CD14-positive monocyte (primary cell): ENCODE results near the gene ATF6. TPM values are rescaled to one million over a fixed set of nuclear protein-coding genes. Genes with fewer than 3 reads are reported as not detected.

Experiments
- DNase-seq, 3 donors: peaks; one replicate each; pipeline ENCODE4 v3.0.0-alpha.2; 2011 to 2022
- H2AFZ ChIP-seq: 2 replicates; pipeline ENCODE4 v1.6.0; 2012; ENCODE audit warnings: mild to moderate bottlenecking, low read depth, low read length, inconsistent platforms; ENCODE audit not compliant: insufficient read depth, poor library complexity, severe bottlenecking
- H3K27ac ChIP-seq, 2 donors: 1 replicate in 1 of 2; 2 replicates in 1 of 2; pipeline ENCODE4 v1.5.1; 2012 to 2013; ENCODE audit warnings: low read length in 2 of 2, control low read depth in 1 of 2, inconsistent platforms in 1 of 2, low read depth in 1 of 2, mild to moderate bottlenecking in 1 of 2
- H3K27me3 ChIP-seq, 2 donors: one replicate each; pipeline versions ENCODE4 v1.6.0 to v1.6.1; 2011 to 2013; ENCODE audit warnings: low read length in 2 of 2; ENCODE audit not compliant: control insufficient read depth in 2 of 2, insufficient read depth in 2 of 2
- H3K36me3 ChIP-seq, 2 donors: replicated peaks in 1 of 2; 1 replicate in 1 of 2; 2 replicates in 1 of 2; pipeline versions ENCODE4 v1.5.1 to v1.6.1; 2012 to 2013; ENCODE audit warnings: low read length in 2 of 2, control low read depth in 1 of 2, inconsistent platforms in 1 of 2, mild to moderate bottlenecking in 1 of 2; ENCODE audit not compliant: insufficient read depth in 2 of 2, control insufficient read depth in 1 of 2
- H3K4me1 ChIP-seq, 2 donors: 1 replicate in 1 of 2; 2 replicates in 1 of 2; pipeline versions ENCODE4 v1.5.1 to v1.6.1; 2012 to 2013; ENCODE audit warnings: low read length in 2 of 2, control low read depth in 1 of 2, inconsistent platforms in 1 of 2, mild to moderate bottlenecking in 1 of 2, moderate library complexity in 1 of 2; ENCODE audit not compliant: insufficient read depth in 2 of 2, control insufficient read depth in 1 of 2
- H3K4me2 ChIP-seq: replicated peaks from 2 replicates; pipeline ENCODE3; 2012; ENCODE audit warnings: low read length, moderate library complexity, mild to moderate bottlenecking; ENCODE audit not compliant: poor library complexity, severe bottlenecking; ENCODE audit errors: extremely low read depth
- H3K4me3 ChIP-seq, 3 experiments: fragments of 200-600 bp in 1 of 3; sonication (generic) in 1 of 3; replicated peaks in 1 of 3; 1 replicate in 2 of 3; 2 replicates in 1 of 3; pipeline ENCODE4 v1.5.1; 2011 to 2013; ENCODE audit warnings: low read length in 3 of 3, mild to moderate bottlenecking in 3 of 3, control low read depth in 2 of 3, low read depth in 2 of 3, inconsistent platforms in 1 of 3, moderate library complexity in 1 of 3
- H3K79me2 ChIP-seq: 2 replicates; pipeline ENCODE4 v1.6.0; 2012; ENCODE audit warnings: mild to moderate bottlenecking, control low read depth, inconsistent platforms, low read length, moderate library complexity; ENCODE audit not compliant: insufficient read depth
- H3K9ac ChIP-seq: 2 replicates; pipeline ENCODE4 v1.6.0; 2017; ENCODE audit warnings: low read length, mild to moderate bottlenecking; ENCODE audit not compliant: insufficient read depth, poor library complexity, severe bottlenecking
- H3K9me3 ChIP-seq, 2 donors: replicated peaks in 1 of 2; 1 replicate in 1 of 2; 2 replicates in 1 of 2; pipeline versions ENCODE4 v1.5.1 to v1.6.1; 2012 to 2013; ENCODE audit warnings: low read length in 2 of 2, control low read depth in 1 of 2; ENCODE audit not compliant: control insufficient read depth in 1 of 2, insufficient read depth in 1 of 2
- H4K20me1 ChIP-seq: 2 replicates; pipeline ENCODE4 v1.6.0; 2012; ENCODE audit warnings: mild to moderate bottlenecking, low read length, control low read depth, moderate library complexity; ENCODE audit not compliant: insufficient read depth
- H3K27ac Mint-ChIP-seq, 7 donors: one replicate each; pipeline ENCODE4 v1.8.0; 2020; ENCODE audit warnings: mild to moderate bottlenecking in 7 of 7, mixed read lengths in 7 of 7, moderate library complexity in 6 of 7, inconsistent platforms in 2 of 7
- H3K27me3 Mint-ChIP-seq, 3 donors: one replicate each; pipeline ENCODE4 v1.8.0; 2021 to 2022; ENCODE audit warnings: low read depth in 3 of 3, mild to moderate bottlenecking in 3 of 3, mixed read lengths in 3 of 3, moderate library complexity in 3 of 3, inconsistent platforms in 1 of 3
- H3K36me3 Mint-ChIP-seq, 2 donors: one replicate each; pipeline ENCODE4 v1.8.0; 2020; ENCODE audit warnings: mixed read lengths in 2 of 2, inconsistent platforms in 1 of 2, mild to moderate bottlenecking in 1 of 2
- H3K4me1 Mint-ChIP-seq: one replicate; pipeline ENCODE4 v1.8.0; 2020; ENCODE audit warnings: mild to moderate bottlenecking, mixed read lengths
- H3K4me3 Mint-ChIP-seq, 2 donors: one replicate each; pipeline ENCODE4 v1.8.0; 2020; ENCODE audit warnings: mild to moderate bottlenecking in 2 of 2, mixed read lengths in 2 of 2, moderate library complexity in 1 of 2
- H3K9me3 Mint-ChIP-seq, 7 donors: one replicate each; pipeline ENCODE4 v1.8.0; 2020 to 2022; ENCODE audit warnings: mixed read lengths in 7 of 7, mild to moderate bottlenecking in 6 of 7, moderate library complexity in 6 of 7, inconsistent platforms in 2 of 7
- CTCF ChIP-seq: fragments of 200-600 bp; IDR thresholded peaks from one replicate; pipeline ENCODE4 v1.8.0; 2022; ENCODE audit warnings: antibody characterized with exemption, mild to moderate bottlenecking
- WGBS: methylation state at CpG from one replicate; pipeline ENCODE4 v1.1.5; 2013; ENCODE audit warnings: missing lambda C conversion rate; ENCODE audit not compliant: insufficient coverage; 5-methylcytosine and 5-hydroxymethylcytosine counted together
- intact Hi-C, 2 donors: fragments of 100-400 bp; cut with micrococcal nuclease; formaldehyde crosslinking; loops; one replicate each; pipeline versions ENCODE4 v1.15.0 to v1.15.1; 2023
- polyA plus RNA-seq, 3 donors: library from polyadenylated mRNA; depleted of rRNA in 1 of 3; unstranded in 2 of 3; stranded (reverse) in 1 of 3; fragments of 300-500 nt in 2 of 3; fragments of >200 nt in 1 of 3; fragmentation: Illumina TruSeq in 2 of 3; gene quantifications; 1 replicate in 2 of 3; 2 replicates in 1 of 3; pipeline ENCODE4 v1.2.3, GENCODE V29; 2012 to 2021

Gene ATF6
- polyA plus RNA-seq, 3 donors, result 13.4 to 25.6 (median 22.2) TPM

DNA sequence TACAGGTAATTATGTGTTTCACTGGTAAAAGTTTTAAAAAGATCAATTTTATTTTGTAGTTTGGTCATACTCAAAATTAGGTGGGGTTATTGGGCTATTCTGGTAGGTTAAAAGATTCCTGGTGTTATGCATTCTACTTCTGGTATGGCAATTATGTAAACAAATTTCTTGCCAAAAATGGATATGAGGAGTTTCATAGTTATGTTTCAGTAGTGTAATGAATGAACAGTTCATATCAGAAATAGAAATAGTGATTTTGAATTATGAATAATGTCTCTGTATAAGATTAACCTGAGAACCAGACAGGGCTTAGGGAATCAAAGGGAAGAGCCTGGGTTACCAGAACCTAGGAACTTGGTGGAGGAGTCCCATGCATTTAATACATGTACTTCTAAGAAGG lies 15.9 kb downstream of the ATF6 start:
- Histone ChIP-seq H3K79me2 (peaks cover 38% of the 10 kb centered on the region), H3K9me3 (no peaks in the 10 kb centered on the region), H3K9ac (no peak overlapping the region), H3K4me3 (no peak overlapping the region), H2AFZ (no peak overlapping the region), H3K36me3 (peaks cover 57 to 85% of the 10 kb centered on the region in 2 donors), H3K4me2 (no peak overlapping the region), H3K27ac (no peak overlapping the region), H4K20me1 (peaks cover 77% of the 10 kb centered on the region), H3K4me1 (no peaks in the 10 kb centered on the region), H3K27me3 (no peaks in the 10 kb centered on the region)
- Mint-ChIP-seq H3K36me3 (peaks cover 64 to 65% of the 10 kb centered on the region in 2 donors), H3K9me3 (no peaks in the 10 kb centered on the region), H3K27me3 (no peaks in the 10 kb centered on the region), H3K27ac (no peak overlapping the region), H3K4me1 (peaks cover 9% of the 10 kb centered on the region), H3K4me3 (no peak overlapping the region)
- no peak for DNase-seq
- intact Hi-C loops, result no loop called here
- no peak for TF ChIP-seq CTCF

DNA sequence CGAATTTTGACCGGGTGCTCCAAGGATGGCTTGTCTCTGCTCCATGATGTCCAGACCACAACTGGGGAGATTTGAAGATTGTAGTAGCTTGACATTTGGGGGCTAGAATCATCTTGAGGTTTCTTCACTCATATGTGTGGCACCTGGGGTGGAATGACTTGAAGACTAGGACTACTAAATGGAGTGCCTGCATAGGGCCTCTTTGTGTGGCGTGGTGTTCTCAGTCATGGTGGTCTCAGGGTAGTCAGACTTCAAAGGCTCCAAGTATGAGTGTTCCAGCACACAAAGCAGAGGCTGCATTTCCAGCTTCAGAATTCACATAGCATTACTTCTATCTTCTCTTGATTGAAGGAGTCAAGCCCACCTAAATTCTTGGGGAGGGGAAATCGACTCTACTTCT lies 16.8 kb downstream of the ATF6 start:
- no peak overlapping the region for H3K27ac ChIP-seq
- peaks cover 6% of the 10 kb centered on the region for H3K4me1 Mint-ChIP-seq

More for the DNA sequence above, 16.8 kb downstream of the ATF6 start:
- intact Hi-C loops, result no loop called here
- H3K4me2 ChIP-seq, result no peak overlapping the region
- no peaks in the 10 kb centered on the region for H3K27me3 Mint-ChIP-seq
- no peak overlapping the region for H3K4me3 Mint-ChIP-seq
- H3K4me3 ChIP-seq, result no peak overlapping the region
- H2AFZ ChIP-seq, result no peak overlapping the region
- no peak overlapping the region for H3K9ac ChIP-seq
- peaks cover 63 to 93% of the 10 kb centered on the region in 2 donors for H3K36me3 ChIP-seq
- no peaks in the 10 kb centered on the region for H3K4me1 ChIP-seq
- H4K20me1 ChIP-seq, result peaks cover 69% of the 10 kb centered on the region
- DNase-seq, result no peak
- no peak overlapping the region for H3K27ac Mint-ChIP-seq
- peaks cover 29% of the 10 kb centered on the region for H3K79me2 ChIP-seq
- no peaks in the 10 kb centered on the region for H3K27me3 ChIP-seq
- H3K9me3 ChIP-seq, result no peaks in the 10 kb centered on the region
- no peaks in the 10 kb centered on the region for H3K9me3 Mint-ChIP-seq
- no peak for TF ChIP-seq CTCF
- WGBS, result 100% methylated on average over 2 of the region's 4 CpGs
- H3K36me3 Mint-ChIP-seq, result peaks cover 69 to 72% of the 10 kb centered on the region in 2 donors
